ENCODE measurements around the gene SNAPIN.
"Not testable (repeated sequence)": the region's sequence is repeated elsewhere in the genome, so short reads cannot be mapped to it uniquely, and the experiment has no call there.

SNAPIN gene

DNA sequence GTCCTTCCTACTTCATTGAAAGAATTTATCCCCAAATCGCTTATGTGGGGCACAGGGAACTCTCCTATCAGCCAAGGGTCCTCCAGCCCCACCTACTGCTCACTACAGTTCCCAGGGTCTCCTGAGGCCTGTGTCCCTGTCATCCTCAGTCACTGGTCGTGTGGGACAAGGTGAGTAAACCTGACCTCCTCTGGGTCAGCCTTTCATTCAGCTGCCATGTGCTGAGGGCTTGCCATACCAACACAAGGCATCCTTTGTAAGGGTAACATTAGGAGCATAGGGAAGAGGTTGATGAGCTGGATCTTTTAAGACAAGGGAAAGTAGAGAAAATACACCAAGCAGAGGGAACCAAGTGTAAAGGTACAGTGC is 11.2 kb upstream of the SNAPIN start:
- no peak for DNase-seq (ENCODE audit: low spot score)

DNA sequence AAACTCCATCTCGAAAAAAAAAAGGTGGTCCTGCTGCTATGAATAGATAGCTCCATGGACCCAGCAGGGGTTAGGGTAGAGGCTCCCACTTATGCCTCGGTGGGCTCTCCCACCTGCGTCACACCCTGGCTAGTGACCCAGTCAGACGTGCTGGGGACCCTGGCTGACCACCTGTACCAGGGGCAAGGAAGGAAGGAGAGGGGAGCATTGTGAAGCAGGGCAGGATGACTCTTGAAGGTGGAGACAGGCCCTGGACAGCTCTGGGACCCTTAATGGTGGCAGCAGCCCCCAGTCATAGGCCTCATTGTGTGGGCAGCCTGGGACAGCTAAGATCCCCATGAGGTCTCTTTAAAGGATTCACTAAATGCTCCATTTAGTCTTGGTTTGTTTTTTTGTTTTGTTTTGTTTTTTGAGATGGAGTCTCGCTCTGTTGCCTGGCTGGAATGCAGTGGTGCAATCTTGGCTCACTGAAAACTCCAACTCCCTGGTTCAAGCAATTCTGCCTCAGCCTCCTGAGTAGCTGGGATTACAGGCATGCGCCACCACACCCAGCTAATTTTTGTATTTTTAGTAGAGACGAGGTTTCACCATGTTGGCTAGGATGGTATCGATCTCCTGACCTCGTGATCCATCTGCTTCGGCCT is 10.4 kb upstream of the SNAPIN start:
- no peak for DNase-seq (ENCODE audit: low spot score)

DNA sequence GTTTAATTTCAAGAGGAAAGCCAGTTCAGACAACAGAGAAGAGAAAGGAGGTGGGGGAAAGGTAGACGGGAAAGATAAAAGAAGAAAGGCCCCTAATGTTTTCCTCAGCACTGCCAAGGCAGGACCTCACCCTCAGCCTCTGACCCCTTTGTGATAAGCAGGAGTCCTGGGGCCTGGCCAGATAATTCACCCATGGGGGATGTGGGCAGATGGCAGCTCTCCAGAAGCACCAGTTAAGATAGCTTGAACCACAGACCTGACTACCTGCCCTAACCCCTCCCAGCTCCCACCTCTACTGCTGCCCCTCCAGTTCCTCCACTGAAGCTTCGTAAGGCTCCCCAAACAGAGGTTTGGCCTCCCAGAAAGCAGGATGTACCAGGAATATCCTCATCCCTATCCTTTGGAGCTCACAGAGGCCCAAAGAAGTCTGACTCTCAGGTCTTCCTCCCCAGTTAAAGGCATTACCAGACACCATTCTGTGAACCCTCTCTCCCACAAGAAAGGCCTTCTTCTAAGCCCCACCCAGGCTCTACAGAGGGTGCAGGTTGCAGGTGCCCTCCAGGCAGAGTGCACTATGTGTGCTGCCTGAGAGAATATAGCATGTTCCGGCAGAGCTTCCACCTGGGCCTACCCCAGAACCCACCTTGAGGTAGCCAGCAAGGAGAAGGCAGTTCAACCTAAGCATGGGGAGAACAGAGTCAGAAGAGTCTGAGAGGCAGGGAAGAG is 9.2 kb upstream of the SNAPIN start:
- no peak for DNase-seq (ENCODE audit: low spot score)

DNA sequence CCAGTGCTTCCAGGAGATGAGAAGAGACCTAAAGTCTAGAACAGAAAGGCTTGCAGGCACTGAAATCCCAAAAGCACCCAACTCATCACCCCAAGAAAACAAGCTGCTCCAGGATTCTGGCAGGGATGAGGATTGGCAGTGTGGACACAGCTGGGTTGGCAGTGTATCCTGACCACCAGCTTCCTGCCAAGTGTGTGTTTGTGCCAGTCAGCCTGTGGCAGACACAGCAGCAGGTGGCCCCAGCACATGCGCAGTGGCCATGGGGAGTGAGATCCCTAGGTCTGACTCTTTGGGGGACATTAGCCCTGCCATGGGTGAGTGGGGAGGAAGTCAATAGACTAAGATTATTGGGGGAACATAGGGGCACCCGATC is 8.7 kb upstream of the SNAPIN start:
- peak; percentile 64 for DNase-seq (ENCODE audit: low spot score)

DNA sequence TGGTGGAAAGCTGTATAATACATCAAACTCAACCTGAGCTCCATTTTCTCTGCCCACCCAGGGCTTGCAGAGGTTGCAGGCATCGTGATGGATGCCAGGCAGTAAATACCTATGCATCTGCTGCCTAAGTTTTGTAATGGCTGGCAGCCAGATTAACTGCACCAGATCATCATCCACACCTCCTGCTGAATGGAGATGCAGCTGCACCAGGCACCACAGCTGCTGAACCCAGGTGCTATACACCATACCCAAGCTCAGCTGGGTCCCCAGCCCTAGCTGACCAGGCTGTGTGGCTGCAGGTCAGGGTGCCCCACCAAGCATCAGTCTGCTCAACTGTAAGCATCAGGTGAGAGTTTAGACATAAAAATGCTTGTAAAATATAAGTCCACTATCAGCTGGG is 6.7 kb upstream of the SNAPIN start:
- no peak for DNase-seq (ENCODE audit: low spot score)

DNA sequence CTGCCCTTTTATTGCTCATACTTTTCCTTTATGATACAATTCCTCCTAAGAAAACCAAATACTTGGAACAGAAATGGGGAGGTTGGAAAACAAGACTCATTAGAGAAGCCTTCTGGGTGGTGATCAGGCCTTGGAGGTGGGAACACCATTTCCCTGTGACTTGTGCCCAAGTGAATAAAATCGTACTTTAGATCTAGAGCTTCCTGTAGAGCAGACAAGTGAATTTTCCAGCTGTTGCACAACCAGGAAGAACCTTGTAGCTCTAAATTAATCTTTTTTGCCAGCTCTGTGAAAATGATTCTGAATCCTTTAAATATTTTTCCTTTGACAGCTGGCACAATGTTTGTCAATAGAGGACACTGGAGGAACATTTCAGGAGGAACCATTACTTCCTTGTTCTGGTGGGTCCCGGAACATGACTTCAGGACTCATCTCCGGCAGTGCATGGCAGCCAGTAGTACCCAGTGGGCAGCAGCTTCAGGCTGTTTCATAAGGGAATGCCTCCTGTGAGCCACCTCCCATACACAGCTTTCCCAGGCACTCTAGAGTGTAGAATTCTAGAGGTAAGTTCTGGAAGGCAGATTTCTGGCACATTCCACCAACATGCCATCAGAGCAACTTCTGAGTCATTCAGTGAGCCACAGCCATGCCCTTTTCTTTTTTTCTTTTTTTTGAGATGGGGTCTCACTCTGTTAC is 5.5 kb upstream of the SNAPIN start:
- DNase-seq (ENCODE audit: low spot score) = no peak

DNA sequence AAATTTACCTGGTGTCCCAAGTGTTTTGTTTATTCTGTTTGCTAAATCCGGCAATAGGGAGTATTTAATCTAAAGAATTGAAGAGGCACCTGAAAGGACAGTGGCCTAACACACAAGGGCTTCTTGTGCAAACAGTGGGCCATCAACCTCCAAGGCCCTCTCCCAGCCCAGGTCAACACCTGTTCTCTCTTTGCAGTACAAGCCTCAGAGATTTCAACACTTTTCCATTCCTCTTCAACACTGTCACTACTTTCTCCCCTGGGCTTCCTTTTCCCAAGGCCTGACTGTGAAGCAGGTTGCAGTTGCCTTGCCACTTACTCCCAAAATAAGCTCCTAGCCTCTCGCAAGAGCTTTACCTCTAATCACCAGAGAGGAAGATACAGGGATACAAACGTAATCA is 3.2 kb upstream of the SNAPIN start:
- DNase-seq (ENCODE audit: low spot score) = no peak

DNA sequence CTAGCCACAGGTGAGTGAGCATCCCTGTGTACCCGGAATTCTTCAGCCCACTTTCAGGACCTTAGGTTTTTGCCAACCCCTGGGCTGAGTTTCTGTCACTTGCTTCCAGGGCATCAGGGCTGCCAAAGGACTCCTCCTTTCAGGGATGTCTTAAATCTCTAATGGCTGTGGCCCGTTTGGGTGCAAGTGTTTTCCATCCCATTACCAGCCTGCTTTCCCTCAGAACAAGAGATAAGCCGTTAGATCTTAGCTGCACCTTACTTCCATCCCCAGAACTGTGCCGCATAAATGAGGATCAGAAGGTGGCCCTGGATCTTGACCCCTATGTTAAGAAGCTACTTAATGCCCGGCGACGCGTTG is 652 bp downstream of the SNAPIN start:
- no peak for DNase-seq (ENCODE audit: low spot score)

DNA sequence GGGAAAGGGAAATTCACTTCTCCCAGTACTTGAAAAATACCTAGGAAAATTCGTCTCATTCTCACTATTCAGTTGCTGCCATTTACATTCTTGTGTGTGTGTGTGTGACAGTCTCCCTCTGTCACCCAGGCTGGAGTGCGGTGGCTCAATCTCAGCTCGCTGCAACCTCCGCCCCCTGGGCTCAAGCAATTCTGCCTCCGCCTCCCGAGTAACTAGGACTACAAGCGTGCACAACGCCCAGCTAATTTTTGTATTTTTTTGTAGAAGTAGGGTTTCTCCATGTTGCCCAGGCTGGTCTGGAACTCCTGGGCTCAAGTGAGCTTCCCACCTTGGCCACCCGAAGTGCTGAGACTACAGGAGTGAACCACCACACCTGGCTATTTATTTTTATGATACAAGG is 1.2 kb downstream of the SNAPIN start:
- DNase-seq (ENCODE audit: low spot score) = no peak

DNA sequence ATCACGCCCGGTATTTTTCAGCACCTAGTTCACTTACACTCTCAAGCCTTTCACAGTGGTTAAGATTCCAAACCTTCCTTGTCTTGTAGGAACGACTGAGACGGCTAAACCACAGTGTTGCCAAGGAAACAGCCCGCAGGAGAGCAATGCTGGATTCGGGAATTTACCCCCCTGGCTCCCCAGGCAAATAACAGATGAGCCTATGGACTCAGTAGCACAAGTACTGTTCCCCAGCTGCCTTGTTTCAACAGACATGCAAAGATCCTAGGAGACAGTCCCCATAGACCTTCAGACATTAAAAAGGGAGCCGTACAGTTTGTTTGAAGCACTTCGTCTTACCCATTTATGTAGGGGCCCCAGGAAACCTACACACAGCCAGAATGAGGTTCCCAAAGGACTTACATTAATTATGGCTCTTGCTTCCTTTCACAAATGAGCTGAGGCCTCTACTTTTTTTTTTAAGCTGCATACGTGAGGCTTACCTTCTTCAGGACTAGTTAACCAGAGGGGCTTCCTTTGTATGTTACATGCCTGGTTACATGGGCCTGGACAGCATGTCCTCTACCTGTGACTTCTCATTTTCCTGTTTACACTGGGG is 2.7 kb downstream of the SNAPIN start:
- DNase-seq (ENCODE audit: low spot score) = peak; percentile 50

DNA sequence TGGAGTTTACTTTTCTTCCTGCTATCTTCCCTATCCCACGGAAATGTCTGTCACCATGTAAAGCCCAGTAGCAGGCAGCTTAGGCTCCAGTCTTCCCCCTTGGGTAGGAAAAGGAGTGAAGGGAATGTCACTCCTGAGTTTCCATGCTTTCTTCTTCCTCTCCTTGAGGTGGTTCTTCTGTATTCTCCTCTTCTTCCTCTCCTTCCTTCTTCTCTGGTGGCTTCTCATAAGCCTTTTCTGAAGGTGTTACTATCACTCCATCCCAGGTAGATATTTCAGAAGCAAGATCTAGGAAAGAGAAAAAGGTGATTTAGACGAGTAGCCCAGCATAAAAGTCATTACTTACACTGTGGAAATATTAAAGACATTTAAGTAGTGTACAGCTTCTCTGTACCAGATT is 3.8 kb downstream of the SNAPIN start:
- DNase-seq (ENCODE audit: low spot score) = no peak

DNA sequence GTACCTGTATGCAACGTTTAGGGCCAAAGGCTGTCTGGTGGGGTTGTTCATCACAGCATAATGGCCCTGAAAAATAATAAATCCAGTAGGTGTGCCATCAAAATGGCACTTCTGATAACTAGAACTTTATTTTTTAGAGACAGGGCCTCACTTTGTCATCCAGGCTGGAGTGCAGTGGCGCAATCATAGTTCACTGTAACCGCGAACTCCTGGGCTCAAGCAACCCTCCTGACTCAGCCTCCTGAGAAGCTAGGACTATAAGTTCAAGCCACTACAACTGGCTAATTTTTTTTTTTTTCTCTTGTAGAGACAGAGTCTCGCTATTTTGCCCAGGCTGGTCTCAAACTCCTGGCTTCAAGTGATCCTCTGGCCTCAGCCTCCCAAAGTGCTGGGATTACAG is 4.7 kb downstream of the SNAPIN start:
- DNase-seq (ENCODE audit: low spot score) = no peak

DNA sequence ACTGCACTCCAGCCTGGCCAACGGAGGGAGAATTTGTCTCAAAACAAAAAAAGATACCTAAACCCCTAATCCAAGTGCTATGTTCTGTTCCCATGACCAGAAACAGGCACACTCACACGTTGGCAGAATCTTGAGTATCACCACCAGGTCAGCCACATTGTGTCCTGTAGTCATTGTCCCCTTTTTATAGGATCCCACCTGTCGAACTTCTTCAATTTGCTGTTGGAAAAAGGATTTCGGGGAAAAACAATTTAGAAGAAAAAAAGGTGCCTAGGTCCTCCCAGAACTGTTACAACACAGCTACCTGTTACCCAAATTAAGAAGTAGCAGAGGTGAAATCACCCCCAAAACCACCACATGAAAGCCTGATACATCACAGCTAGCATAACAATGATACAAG is 8.9 kb downstream of the SNAPIN start:
- no peak for DNase-seq (ENCODE audit: low spot score)

DNA sequence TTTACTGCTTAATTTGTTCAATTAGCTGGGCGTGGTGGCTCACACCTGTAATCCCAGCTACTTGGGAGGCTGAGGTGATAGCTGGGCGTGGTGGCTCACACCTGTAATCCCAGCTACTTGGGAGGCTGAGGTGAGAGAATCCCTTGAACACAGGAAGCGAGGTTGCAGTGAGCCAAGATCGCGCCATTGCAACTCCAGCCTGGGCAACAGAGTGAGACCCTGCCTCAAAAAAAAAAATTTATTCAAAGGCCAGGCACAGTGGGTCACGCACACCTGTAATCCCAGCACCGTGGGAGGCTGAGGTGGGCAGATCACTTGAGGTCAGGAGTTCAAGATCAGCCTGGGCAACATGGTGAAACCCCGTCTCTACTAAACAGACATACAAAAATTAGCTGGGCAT is 10.2 kb downstream of the SNAPIN start:
- DNase-seq (ENCODE audit: low spot score) = not testable (repeated sequence)

DNA sequence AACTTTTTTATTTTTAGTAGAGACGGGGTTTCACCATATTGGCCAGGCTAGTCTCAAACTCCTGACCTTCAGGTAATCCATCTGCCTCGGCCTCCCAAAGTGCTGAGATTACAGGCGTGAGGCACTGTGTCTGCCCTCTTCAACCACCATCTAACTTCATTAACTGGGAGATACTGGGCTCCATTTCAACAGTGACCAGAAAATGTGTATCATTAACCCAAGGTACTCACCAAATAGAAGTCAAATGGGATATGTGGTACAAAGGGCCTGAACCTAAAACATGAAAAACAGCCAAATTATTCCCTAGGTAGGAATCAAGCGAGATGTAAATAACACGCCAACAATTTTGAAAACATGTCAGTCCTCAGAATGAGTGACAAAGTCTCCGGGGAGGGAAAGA is 11.1 kb downstream of the SNAPIN start:
- DNase-seq (ENCODE audit: low spot score) = no peak

DNA sequence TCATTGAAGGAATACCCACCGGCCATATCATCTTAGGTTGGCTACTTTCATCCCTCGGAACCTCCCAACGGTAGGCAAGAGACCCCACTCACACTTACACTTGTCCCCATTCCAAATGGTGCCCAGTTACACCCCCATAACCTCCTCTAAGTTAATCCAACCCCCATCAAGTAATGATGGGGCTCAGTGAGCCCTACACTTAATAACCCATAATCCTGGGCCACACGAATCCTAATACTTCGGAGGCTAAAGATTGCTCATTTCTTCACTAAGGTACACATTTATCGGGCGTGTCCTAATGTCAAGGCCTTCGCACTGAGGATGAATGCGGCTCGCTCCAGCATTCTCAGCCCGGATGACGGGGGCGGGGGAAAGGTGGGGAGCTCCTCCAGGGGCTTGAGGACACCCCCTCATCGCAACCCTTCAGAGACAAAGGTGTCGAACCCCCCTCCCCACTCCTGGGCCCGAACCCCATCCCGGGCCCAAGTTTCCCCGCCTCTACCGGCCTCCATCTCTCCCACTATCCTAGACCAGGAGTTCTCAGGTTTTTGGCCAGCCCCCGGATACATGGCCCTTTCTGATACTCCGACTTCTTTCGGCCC is 11.9 kb downstream of the SNAPIN start:
- DNase-seq (ENCODE audit: low spot score) = no peak

DNA sequence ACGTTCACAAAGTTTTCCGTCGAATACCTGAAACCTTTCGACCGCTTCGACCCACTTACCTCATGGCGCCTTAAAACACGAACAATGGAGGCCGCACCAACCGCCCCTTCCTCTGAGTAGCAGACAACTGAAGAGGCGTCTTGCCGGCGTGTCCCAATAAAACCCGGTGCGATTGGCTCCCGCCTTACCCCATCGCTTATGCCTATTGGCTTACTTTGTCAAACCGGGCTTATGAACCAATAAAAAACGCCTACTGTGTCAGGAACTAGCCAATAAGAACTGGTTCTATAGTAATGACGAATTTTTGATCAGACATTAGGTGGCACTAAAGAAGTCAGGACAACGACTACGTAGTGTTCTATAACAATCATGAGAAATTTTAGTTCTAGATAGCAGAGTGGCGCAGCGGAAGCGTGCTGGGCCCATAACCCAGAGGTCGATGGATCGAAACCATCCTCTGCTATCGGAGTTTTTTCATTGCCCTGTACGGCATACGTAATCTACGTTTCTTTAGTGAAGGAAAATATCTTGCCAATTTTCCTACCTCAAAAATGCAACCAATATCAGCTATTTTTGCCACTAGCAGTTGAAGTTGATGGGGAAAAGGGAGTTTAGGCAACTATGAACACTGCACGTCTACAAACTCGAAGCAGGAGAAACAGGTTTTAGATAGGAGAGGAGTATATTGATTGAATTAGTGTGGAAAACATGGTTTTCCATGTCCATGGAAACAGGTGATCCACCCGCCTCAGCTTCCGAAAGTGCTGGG is 12.5 kb downstream of the SNAPIN start, which contains the start of gene ILF2:
Gene ILF2, minus strand, starts transcription at position 135 of the 769 bp plus-strand sequence. Its CDS starts 71 bp downstream, at position 64.
- peak; percentile 100 for DNase-seq (ENCODE audit: low spot score)

DNA sequence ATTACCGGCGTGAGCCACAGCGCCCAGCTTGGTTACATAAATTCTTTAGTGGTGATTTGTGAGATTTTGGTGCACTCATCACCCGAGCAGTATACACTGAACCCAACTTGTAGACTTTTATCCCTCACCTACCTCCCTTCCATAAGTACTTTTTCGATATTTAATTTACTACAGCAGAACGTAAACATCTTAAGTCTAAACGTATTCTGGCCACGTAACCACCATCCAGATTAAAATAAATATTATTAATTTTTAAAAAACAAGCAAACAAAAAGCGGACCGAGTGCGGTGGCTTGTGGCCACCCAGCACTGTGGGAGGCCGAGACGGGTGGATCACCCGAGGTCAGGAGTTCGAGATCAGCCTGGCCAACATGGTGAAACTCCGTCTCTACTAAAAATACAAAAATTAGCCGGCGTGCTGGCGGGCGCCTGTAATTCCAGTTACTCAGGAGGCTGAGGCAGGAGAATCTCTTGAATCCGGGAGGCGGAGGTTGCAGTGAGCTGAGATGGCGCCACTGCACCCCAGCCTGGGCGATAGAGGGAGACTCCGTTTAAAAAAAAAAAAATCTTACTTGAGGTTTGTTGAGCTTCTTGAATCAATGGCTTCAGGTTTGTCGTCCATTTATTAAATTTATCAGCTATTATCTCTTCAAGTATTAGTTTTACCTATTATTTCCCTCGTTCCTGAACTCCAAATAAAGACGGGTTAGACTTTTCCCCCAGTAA is 13.3 kb downstream of the SNAPIN start:
- DNase-seq (ENCODE audit: low spot score) = not testable (repeated sequence)

DNA sequence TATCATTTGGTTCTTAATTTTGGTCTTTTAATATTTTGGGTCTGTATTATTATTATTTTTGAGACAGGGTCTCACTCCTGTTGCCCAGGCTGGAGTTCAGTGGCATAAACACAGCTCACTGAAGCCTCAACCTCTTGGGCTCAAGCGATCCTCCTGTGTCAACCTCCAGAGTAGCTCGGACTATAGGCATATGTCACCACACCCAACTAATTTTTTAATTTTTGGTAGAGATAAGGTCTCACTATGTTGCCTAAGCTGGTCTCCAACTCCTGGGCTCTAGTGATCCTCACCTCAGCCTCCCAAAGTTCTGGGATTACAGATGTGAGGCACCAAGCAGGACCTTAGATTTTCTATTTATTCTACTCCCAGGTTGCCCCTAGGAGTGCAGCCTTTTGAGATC is 15.0 kb downstream of the SNAPIN start:
- DNase-seq (ENCODE audit: low spot score) = no peak

DNA sequence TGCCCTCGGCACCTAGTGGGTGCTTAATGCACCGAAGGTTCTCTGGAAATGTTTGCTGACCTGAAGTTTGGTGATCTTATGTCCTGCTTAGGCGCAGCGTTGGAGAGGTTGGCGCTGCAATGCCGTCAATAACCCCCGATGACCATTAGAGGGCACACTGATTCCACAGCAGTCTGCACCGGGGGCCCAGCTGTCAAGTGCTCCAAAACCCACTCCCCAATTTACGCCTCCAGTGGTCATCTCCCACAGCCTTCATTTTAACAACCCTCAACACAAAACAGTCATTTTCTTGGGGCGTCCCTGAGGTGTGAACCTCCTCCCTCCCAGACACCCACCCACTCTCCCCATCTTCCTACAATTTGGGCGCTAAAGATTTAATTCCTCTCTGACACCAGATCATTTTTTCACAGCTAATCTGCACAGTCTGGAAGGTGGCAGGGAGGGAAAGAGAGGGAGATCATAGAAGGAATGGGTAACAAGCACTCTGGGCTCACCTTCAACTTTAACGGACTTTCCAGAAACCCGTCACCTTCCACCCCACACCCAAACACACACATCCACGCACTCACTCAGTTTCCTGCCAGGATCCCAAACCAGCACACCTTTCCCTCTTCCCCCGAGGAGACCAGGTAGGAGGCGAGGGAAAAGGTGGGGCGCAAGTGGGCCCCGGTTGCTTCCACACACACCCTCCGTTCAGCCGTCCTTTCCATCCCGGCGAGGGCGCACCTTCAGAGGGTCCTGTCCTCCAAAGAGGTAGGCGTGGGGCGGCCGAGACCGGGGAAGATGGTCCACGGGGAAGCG is 19.4 kb downstream of the SNAPIN start:
- peak; percentile 73 for DNase-seq (ENCODE audit: low spot score)

Measured in cerebellar cortex (tissue), 1 donor.